ENCODE measurements around the gene PTPRG.

DNA sequence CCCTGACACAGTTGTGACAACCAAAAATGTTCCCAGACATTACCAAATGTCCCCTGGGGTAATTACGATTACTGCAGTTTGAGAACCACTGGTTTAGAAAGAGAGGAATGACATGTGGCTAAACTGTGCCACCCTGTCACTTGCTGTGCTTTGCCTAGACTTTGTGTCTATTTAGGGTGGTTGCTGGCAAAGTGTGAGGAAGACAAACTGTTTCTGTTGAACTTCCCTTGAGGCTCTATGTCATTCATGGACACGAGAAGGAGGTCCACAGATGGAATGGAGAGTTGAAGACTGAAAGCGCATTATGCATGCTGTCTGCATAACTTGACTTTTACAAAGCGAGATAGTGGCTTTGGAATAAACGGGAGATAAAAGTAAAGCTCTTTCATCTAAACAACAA is 495.3 kb downstream of the PTPRG start:
- TF ChIP-seq POLR2A (IDR thresholded peaks at IDR 0.05) = no peak
- TF ChIP-seq, protein P1, sequence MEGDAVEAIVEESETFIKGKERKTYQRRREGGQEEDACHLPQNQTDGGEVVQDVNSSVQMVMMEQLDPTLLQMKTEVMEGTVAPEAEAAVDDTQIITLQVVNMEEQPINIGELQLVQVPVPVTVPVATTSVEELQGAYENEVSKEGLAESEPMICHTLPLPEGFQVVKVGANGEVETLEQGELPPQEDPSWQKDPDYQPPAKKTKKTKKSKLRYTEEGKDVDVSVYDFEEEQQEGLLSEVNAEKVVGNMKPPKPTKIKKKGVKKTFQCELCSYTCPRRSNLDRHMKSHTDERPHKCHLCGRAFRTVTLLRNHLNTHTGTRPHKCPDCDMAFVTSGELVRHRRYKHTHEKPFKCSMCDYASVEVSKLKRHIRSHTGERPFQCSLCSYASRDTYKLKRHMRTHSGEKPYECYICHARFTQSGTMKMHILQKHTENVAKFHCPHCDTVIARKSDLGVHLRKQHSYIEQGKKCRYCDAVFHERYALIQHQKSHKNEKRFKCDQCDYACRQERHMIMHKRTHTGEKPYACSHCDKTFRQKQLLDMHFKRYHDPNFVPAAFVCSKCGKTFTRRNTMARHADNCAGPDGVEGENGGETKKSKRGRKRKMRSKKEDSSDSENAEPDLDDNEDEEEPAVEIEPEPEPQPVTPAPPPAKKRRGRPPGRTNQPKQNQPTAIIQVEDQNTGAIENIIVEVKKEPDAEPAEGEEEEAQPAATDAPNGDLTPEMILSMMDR (IDR thresholded peaks at IDR 0.05) = no peak
